ENCODE data around the gene TNRC6C. TPM values are rescaled to one million over a fixed set of nuclear protein-coding genes. Genes with fewer than 3 reads are reported as not detected.

Gene TNRC6C
- total and polyA plus RNA-seq, 9 of the 15 experiments (the other 6 are each of a cell fraction or from before 2014, with no cell fraction given), result 0.20 to 4.9 (median 2.3) TPM

DNA sequence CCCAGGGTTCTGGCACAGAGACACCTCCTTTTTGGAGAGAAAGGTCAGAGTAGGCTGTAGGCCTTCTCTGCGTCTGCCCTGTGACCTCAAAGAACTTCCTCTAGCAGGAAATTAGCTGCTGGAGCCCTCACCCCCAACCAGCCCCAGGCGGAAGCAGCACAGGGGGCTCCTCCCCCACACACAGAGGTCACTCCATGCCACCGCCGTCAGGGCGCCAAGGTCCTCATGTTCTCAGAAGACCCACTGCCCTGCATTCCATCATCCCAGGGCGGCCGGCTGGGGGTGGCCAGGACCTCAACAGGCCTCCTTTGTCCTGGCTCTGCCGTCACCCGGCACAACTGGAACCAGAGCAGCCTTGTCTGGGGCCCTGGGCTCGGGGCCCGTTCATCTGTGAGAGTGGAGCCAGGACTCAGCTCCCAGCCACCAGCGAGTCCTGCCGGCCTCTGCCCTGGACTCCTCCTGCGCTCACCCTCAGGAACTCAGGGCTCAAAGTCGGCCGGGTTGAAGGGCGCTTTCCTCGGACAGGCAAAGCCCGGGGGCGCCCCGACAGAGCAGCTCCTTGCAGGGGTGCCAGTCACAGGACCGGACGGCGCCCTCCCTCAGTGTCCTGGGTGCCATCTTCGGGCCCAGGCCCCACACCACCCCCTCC is 168.9 kb downstream of the TNRC6C start (continued):
- TF ChIP-seq SMAD2 (IDR thresholded peaks at IDR 0.05; ENCODE audit: low read depth, low read length) (no peak), ARID1B (IDR thresholded peaks at IDR 0.05) (peak; percentile 8; the same call in 1 of the 2 replicates), DMBX1 (CRISPR knock-in tag; IDR thresholded peaks at IDR 0.05; ENCODE audit: borderline replicate concordance) (0 out of 2 replicates have a peak, but pooled peaks have one; percentile 18), TSC22D4 (tag; IDR thresholded peaks at IDR 0.05) (no peak), CTBP1 (IDR thresholded peaks at IDR 0.05; ENCODE audit: borderline replicate concordance) (peak; percentile 37; the same call in 1 of the 2 replicates), SMAD3 (CRISPR knock-in tag; conservative IDR thresholded peaks at IDR 0.05) (no peak), RFX1 (IDR thresholded peaks at IDR 0.05) (no peak), PTRF (tag; IDR thresholded peaks at IDR 0.05) (no peak), ZNF347 (CRISPR knock-in tag; IDR thresholded peaks at IDR 0.05; ENCODE audit: low read depth) (no peak), ZNF551 (CRISPR knock-in tag; IDR thresholded peaks at IDR 0.05) (no peak), TBP (optimal IDR thresholded peaks at IDR 0.05; ENCODE audit: low read depth, low read length) (peak; percentile 23)
- TF ChIP-seq, protein P1, sequence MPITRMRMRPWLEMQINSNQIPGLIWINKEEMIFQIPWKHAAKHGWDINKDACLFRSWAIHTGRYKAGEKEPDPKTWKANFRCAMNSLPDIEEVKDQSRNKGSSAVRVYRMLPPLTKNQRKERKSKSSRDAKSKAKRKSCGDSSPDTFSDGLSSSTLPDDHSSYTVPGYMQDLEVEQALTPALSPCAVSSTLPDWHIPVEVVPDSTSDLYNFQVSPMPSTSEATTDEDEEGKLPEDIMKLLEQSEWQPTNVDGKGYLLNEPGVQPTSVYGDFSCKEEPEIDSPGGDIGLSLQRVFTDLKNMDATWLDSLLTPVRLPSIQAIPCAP (CRISPR knock-in tag; IDR thresholded peaks at IDR 0.05; ENCODE audit: borderline replicate concordance), result no peak
- TF ChIP-seq, protein P2, sequence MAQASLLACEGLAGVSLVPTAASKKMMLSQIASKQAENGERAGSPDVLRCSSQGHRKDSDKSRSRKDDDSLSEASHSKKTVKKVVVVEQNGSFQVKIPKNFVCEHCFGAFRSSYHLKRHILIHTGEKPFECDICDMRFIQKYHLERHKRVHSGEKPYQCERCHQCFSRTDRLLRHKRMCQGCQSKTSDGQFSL (CRISPR knock-in tag; IDR thresholded peaks at IDR 0.05), result 0 out of 2 replicates have a peak, but pooled peaks have one; percentile 37
- TF ChIP-seq, protein P2 (tag; IDR thresholded peaks at IDR 0.05), result no peak
- TF ChIP-seq, protein P3, sequence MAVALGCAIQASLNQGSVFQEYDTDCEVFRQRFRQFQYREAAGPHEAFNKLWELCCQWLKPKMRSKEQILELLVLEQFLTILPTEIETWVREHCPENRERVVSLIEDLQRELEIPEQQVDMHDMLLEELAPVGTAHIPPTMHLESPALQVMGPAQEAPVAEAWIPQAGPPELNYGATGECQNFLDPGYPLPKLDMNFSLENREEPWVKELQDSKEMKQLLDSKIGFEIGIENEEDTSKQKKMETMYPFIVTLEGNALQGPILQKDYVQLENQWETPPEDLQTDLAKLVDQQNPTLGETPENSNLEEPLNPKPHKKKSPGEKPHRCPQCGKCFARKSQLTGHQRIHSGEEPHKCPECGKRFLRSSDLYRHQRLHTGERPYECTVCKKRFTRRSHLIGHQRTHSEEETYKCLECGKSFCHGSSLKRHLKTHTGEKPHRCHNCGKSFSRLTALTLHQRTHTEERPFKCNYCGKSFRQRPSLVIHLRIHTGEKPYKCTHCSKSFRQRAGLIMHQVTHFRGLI (CRISPR knock-in tag; IDR thresholded peaks at IDR 0.05), result no peak
- TF ChIP-seq, protein P4, sequence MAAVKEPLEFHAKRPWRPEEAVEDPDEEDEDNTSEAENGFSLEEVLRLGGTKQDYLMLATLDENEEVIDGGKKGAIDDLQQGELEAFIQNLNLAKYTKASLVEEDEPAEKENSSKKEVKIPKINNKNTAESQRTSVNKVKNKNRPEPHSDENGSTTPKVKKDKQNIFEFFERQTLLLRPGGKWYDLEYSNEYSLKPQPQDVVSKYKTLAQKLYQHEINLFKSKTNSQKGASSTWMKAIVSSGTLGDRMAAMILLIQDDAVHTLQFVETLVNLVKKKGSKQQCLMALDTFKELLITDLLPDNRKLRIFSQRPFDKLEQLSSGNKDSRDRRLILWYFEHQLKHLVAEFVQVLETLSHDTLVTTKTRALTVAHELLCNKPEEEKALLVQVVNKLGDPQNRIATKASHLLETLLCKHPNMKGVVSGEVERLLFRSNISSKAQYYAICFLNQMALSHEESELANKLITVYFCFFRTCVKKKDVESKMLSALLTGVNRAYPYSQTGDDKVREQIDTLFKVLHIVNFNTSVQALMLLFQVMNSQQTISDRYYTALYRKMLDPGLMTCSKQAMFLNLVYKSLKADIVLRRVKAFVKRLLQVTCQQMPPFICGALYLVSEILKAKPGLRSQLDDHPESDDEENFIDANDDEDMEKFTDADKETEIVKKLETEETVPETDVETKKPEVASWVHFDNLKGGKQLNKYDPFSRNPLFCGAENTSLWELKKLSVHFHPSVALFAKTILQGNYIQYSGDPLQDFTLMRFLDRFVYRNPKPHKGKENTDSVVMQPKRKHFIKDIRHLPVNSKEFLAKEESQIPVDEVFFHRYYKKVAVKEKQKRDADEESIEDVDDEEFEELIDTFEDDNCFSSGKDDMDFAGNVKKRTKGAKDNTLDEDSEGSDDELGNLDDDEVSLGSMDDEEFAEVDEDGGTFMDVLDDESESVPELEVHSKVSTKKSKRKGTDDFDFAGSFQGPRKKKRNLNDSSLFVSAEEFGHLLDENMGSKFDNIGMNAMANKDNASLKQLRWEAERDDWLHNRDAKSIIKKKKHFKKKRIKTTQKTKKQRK (IDR thresholded peaks at IDR 0.05; ENCODE audit: borderline replicate concordance, low read depth, low read length), result no peak
- TF ChIP-seq, protein P5, sequence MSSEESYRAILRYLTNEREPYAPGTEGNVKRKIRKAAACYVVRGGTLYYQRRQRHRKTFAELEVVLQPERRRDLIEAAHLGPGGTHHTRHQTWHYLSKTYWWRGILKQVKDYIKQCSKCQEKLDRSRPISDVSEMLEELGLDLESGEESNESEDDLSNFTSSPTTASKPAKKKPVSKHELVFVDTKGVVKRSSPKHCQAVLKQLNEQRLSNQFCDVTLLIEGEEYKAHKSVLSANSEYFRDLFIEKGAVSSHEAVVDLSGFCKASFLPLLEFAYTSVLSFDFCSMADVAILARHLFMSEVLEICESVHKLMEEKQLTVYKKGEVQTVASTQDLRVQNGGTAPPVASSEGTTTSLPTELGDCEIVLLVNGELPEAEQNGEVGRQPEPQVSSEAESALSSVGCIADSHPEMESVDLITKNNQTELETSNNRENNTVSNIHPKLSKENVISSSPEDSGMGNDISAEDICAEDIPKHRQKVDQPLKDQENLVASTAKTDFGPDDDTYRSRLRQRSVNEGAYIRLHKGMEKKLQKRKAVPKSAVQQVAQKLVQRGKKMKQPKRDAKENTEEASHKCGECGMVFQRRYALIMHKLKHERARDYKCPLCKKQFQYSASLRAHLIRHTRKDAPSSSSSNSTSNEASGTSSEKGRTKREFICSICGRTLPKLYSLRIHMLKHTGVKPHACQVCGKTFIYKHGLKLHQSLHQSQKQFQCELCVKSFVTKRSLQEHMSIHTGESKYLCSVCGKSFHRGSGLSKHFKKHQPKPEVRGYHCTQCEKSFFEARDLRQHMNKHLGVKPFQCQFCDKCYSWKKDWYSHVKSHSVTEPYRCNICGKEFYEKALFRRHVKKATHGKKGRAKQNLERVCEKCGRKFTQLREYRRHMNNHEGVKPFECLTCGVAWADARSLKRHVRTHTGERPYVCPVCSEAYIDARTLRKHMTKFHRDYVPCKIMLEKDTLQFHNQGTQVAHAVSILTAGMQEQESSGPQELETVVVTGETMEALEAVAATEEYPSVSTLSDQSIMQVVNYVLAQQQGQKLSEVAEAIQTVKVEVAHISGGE (CRISPR knock-in tag; IDR thresholded peaks at IDR 0.05), result no peak; a peak in 1 of 6 replicates
